H1 (cell line): ENCODE data around the gene RBP3. TPM values are rescaled to one million over a fixed set of nuclear protein-coding genes. Genes with fewer than 3 reads are reported as not detected.

ENCODE experiments used
- CTCF ChIA-PET: fragments of 300-600 bp; sonication (Branson Sonifier 250); formaldehyde crosslinking; loops from one replicate; lab custom pipeline; 2021; ENCODE audit not compliant: partially characterized antibody; lab: Charles Lee
- POLR2A ChIA-PET: fragments of 300-600 bp; sonication (Branson Sonifier 250); formaldehyde crosslinking; loops from one replicate; lab custom pipeline; 2021; ENCODE audit warnings: inconsistent platforms; ENCODE audit not compliant: partially characterized antibody; lab: Charles Lee
- DNase-seq, 2 experiments: peaks; one replicate each; pipeline versions ENCODE4 v3.0.0 to v3.0.0-alpha.2; 2010 to 2022; ENCODE audit warnings: low spot score in 2 of 2, low read depth in 1 of 2, mixed read lengths in 1 of 2
- FAIRE-seq: peaks from 2 replicates; lab custom pipeline; 2011; peaks lifted over from hg19 to GRCh38; lab: Jason Lieb, UNC
- H2AFZ ChIP-seq: 2 replicates; pipeline ENCODE4 v1.8.1; 2012; ENCODE audit warnings: low read length, inconsistent platforms
- H2AK5ac ChIP-seq: 2 replicates; pipeline ENCODE4 v1.6.1; 2013; ENCODE audit warnings: low read depth, low read length
- H2BK120ac ChIP-seq: replicated peaks from 2 replicates; pipeline ENCODE3; 2013; ENCODE audit warnings: low read depth, low read length, inconsistent platforms
- H2BK12ac ChIP-seq: 2 replicates; pipeline ENCODE4 v1.6.1; 2013; ENCODE audit warnings: low read depth, low read length
- H2BK15ac ChIP-seq: 2 replicates; pipeline ENCODE4 v1.6.1; 2013; ENCODE audit warnings: low read length
- H2BK20ac ChIP-seq: 2 replicates; pipeline ENCODE4 v1.6.1; 2013; ENCODE audit warnings: low read length
- H2BK5ac ChIP-seq: 2 replicates; pipeline ENCODE4 v1.6.1; 2013; ENCODE audit warnings: low read depth, low read length
- H3K14ac ChIP-seq: 2 replicates; pipeline ENCODE4 v1.6.1; 2013; ENCODE audit warnings: inconsistent platforms; ENCODE audit not compliant: insufficient read length
- H3K18ac ChIP-seq: 2 replicates; pipeline ENCODE4 v1.6.1; 2013; ENCODE audit warnings: low read length; ENCODE audit errors: extremely low read depth
- H3K23ac ChIP-seq: 2 replicates; pipeline ENCODE4 v1.6.1; 2013; ENCODE audit warnings: inconsistent platforms; ENCODE audit not compliant: insufficient read length
- H3K23me2 ChIP-seq: 2 replicates; pipeline ENCODE4 v1.6.1; 2013; ENCODE audit warnings: low read depth, low read length
- H3K27ac ChIP-seq: 2 replicates; pipeline ENCODE4 v1.6.1; 2011; ENCODE audit warnings: low read depth, low read length, inconsistent platforms
- H3K27me3 ChIP-seq, 4 experiments: replicated peaks in 1 of 4; 1 replicate in 1 of 4; 2 replicates in 3 of 4; pipeline versions ENCODE4 v1.6.1 to v1.8.1; 2011 to 2013; ENCODE audit warnings: low read length in 3 of 4, mild to moderate bottlenecking in 3 of 4, inconsistent platforms in 2 of 4, mixed read lengths in 2 of 4, moderate library complexity in 1 of 4; ENCODE audit not compliant: control insufficient read depth in 3 of 4, insufficient read depth in 3 of 4; ENCODE audit errors: extremely low read depth in 1 of 4
- H3K36me3 ChIP-seq, 4 experiments: 2 replicates each; pipeline versions ENCODE4 v1.6.1 to v1.8.1; 2011 to 2013; ENCODE audit warnings: mild to moderate bottlenecking in 4 of 4, low read length in 3 of 4, moderate library complexity in 2 of 4, control low read depth in 1 of 4, inconsistent platforms in 1 of 4; ENCODE audit not compliant: insufficient read depth in 4 of 4, control insufficient read depth in 2 of 4
- H3K4ac ChIP-seq: replicated peaks from 2 replicates; pipeline ENCODE3; 2013; ENCODE audit warnings: low read length, low read depth, mixed read lengths, inconsistent platforms; ENCODE audit not compliant: insufficient read length
- H3K4me1 ChIP-seq, 4 experiments: replicated peaks in 1 of 4; 1 replicate in 1 of 4; 2 replicates in 3 of 4; pipeline versions ENCODE4 v1.6.1 to v1.8.1; 2011 to 2013; ENCODE audit warnings: low read length in 3 of 4, inconsistent platforms in 2 of 4, mixed read lengths in 1 of 4; ENCODE audit not compliant: insufficient read depth in 4 of 4, control insufficient read depth in 3 of 4
- H3K4me2 ChIP-seq, 2 experiments: 2 replicates each; pipeline versions ENCODE4 v1.6.1 to v1.8.1; 2011 to 2013; ENCODE audit warnings: low read depth in 2 of 2, low read length in 2 of 2, control low read depth in 1 of 2, inconsistent platforms in 1 of 2, mild to moderate bottlenecking in 1 of 2; ENCODE audit not compliant: insufficient read depth in 1 of 2
- H3K4me3 ChIP-seq, 4 experiments: fragments of 200-600, 300-600 bp in 1 of 4; sonication (generic), shearing (Covaris generic), sonication (Bioruptor Twin) in 1 of 4; 2 replicates each; pipeline versions ENCODE4 v1.5.1 to v1.8.1; 2011 to 2016; ENCODE audit warnings: low read length in 4 of 4, low read depth in 3 of 4, control low read depth in 2 of 4, inconsistent platforms in 2 of 4, mild to moderate bottlenecking in 2 of 4, mixed read lengths in 1 of 4, moderate library complexity in 1 of 4; ENCODE audit not compliant: insufficient read depth in 2 of 4; ENCODE audit errors: extremely low read depth in 1 of 4
- H3K56ac ChIP-seq: replicated peaks from 2 replicates; pipeline ENCODE3; 2013; ENCODE audit warnings: low read depth, mild to moderate bottlenecking, mixed read lengths, low read length, inconsistent platforms; ENCODE audit not compliant: insufficient read length
- H3K79me1 ChIP-seq: 2 replicates; pipeline ENCODE4 v1.6.1; 2013; ENCODE audit warnings: low read depth, low read length, control low read depth
- H3K79me2 ChIP-seq, 2 experiments: 2 replicates each; pipeline versions ENCODE4 v1.6.1 to v1.8.1; 2012 to 2013; ENCODE audit warnings: low read length in 2 of 2, mild to moderate bottlenecking in 2 of 2, inconsistent platforms in 1 of 2; ENCODE audit not compliant: insufficient read depth in 2 of 2, control insufficient read depth in 1 of 2
- H3K9ac ChIP-seq, 4 experiments: replicated peaks in 1 of 4; 1 replicate in 1 of 4; 2 replicates in 3 of 4; pipeline versions ENCODE4 v1.6.1 to v1.8.1; 2011 to 2013; ENCODE audit warnings: low read depth in 3 of 4, low read length in 3 of 4, control low read depth in 2 of 4, mild to moderate bottlenecking in 2 of 4, moderate library complexity in 2 of 4, inconsistent platforms in 1 of 4; ENCODE audit errors: extremely low read depth in 1 of 4
- H3K9me3 ChIP-seq, 2 experiments: 2 replicates each; pipeline versions ENCODE4 v1.6.1 to v1.8.1; 2012 to 2013; ENCODE audit warnings: mild to moderate bottlenecking in 2 of 2, moderate library complexity in 2 of 2, control low read depth in 1 of 2, inconsistent platforms in 1 of 2, low read depth in 1 of 2, low read length in 1 of 2, mixed read lengths in 1 of 2; ENCODE audit not compliant: insufficient read depth in 2 of 2
- H4K20me1 ChIP-seq, 2 experiments: replicated peaks in 1 of 2; 2 replicates each; pipeline versions ENCODE3 to v1.8.1; 2011 to 2013; ENCODE audit warnings: inconsistent platforms in 2 of 2, low read length in 2 of 2, mild to moderate bottlenecking in 1 of 2; ENCODE audit not compliant: insufficient read depth in 2 of 2, control insufficient read depth in 1 of 2
- H4K5ac ChIP-seq: 2 replicates; pipeline ENCODE4 v1.6.1; 2013; ENCODE audit warnings: low read length, low read depth, mixed read lengths, inconsistent platforms; ENCODE audit not compliant: insufficient read length
- H4K8ac ChIP-seq: 2 replicates; pipeline ENCODE4 v1.8.0; 2013; ENCODE audit warnings: mild to moderate bottlenecking, moderate library complexity, low read length, inconsistent platforms; ENCODE audit not compliant: insufficient read depth; ENCODE audit errors: extremely low read depth
- H4K91ac ChIP-seq: replicated peaks from 2 replicates; pipeline ENCODE3; 2013; ENCODE audit warnings: low read length, mixed read lengths, inconsistent platforms; ENCODE audit not compliant: insufficient read length
- CHD1 ChIP-seq: IDR thresholded peaks from 2 replicates; pipeline ENCODE4 v1.6.1; 2012; ENCODE audit warnings: low read depth, low read length, improper control_type of control experiment
- CTBP2 ChIP-seq: IDR thresholded peaks from 2 replicates; pipeline ENCODE4 v1.7.0; 2011; ENCODE audit warnings: borderline replicate concordance, mild to moderate bottlenecking, moderate library complexity, mixed read lengths, low read length; ENCODE audit not compliant: insufficient read depth, insufficient read length
- GTF2F1 ChIP-seq: IDR thresholded peaks from 2 replicates; pipeline ENCODE4 v1.6.1; 2012; ENCODE audit warnings: low read depth, low read length, improper control_type of control experiment, borderline replicate concordance
- HDAC6 ChIP-seq: IDR thresholded peaks from one replicate; pipeline ENCODE4 v1.7.1; 2012; ENCODE audit warnings: low read depth, mild to moderate bottlenecking, inconsistent platforms, low read length, moderate library complexity
- JUN ChIP-seq: IDR thresholded peaks from 2 replicates; pipeline ENCODE4 v1.6.1; 2011; ENCODE audit warnings: low read depth, mild to moderate bottlenecking, improper control_type of control experiment, low read length
- RNF2 ChIP-seq: fragments of 200-900, 300-1000 bp; sonication (generic); IDR thresholded peaks from 2 replicates; pipeline ENCODE4 v1.7.1; 2016; ENCODE audit warnings: borderline replicate concordance, low read depth, mild to moderate bottlenecking, antibody characterized with exemption, low read length; ENCODE audit not compliant: poor library complexity, severe bottlenecking; ENCODE audit errors: missing control alignments
- WGBS, 2 experiments: shearing (Covaris generic) in 1 of 2; methylation state at CpG; one replicate each; pipeline versions ENCODE4 v1.1.6 to v1.1.7; 2013 to 2015; ENCODE audit warnings: low lambda C conversion rate in 2 of 2, mixed read lengths in 2 of 2, inconsistent platforms in 1 of 2, low coverage in 1 of 2, missing lambda C conversion rate in 1 of 2; ENCODE audit not compliant: insufficient replicate concordance in 2 of 2, insufficient coverage in 1 of 2, insufficient read length in 1 of 2; ENCODE audit errors: extremely low coverage in 1 of 2, missing lambda C conversion rate in 1 of 2; 5-methylcytosine and 5-hydroxymethylcytosine counted together
- polyA plus RNA-seq, 7 experiments: library from polyadenylated mRNA; depleted of rRNA in 3 of 7; stranded (reverse) in 5 of 7; unstranded in 2 of 7; fragments of >200 nt in 5 of 7; fragments of 200-250 nt in 2 of 7; gene quantifications; 1 replicate in 5 of 7; 2 replicates in 1 of 7; 4 replicates in 1 of 7; pipeline versions ENCODE4 v1.2.1 to v1.2.3, GENCODE V29; 2011 to 2013; ENCODE audit warnings: missing spikeins in 2 of 7, mixed read lengths in 2 of 7
- total RNA-seq: library from RNA; stranded (reverse); fragmentation: NEBNext Ultra II Directional; extraction: Animal tissue kit (Norgen Biotek cat#: 25700); gene quantifications from 2 replicates; pipeline ENCODE4 v1.2.1, GENCODE V29; 2021
- TF ChIP-seq, protein P1 (sequence below): IDR thresholded peaks from 2 replicates; pipeline ENCODE4 v1.6.1; 2011; ENCODE audit warnings: low read length, improper control_type of control experiment
- TF ChIP-seq, protein P2 (sequence below): IDR thresholded peaks from 2 replicates; pipeline ENCODE4 v1.6.1; 2011; ENCODE audit warnings: low read depth, mild to moderate bottlenecking, low read length; ENCODE audit not compliant: insufficient read depth
- TF ChIP-seq, protein P3 (sequence below): IDR thresholded peaks from 2 replicates; pipeline ENCODE4 v1.6.1; 2012; ENCODE audit warnings: inconsistent platforms

Gene RBP3
- total and polyA plus RNA-seq, 2 of the 8 experiments (the other 6 are each of a cell fraction or from before 2014, with no cell fraction given) = not detected

DNA sequence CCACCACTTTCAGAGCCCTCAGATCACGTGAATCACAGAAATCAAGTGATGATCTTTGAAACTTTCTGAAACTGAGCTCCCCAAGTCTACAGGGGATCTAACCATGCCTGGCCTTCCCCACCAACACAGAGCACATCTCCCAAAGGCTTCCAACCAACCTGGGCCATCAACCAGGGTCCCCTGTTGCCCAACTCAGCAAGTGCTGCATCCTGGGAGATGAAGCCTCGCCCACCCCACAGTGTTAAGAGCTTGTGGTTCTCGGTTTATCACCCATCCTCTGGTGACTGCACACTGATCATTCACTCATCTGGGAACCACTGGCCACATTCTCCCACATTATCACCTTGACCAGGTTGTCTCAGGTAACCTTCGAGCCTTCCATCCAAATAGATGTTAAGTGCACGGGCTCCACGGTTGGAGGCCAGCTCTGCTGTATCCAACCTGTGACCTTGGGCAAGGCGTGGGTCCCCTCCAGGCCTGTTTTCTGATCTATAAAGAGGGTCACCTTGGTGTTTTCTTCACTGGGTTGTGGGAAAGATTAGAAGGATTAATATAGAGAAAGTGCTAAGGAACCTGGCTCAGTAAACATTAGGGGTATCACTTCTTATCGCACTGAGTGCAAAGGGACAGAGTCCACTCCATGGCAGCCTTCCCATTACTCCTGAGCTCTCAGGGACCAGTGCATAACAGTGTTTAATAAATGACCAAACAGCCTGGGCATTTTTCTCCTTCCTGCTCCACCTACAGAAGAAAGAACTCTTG lies 32.4 kb downstream of the RBP3 start:
- CTCF ChIA-PET = interaction anchor here (0.6 to 6.0 kb wide), 11 partner anchors 13 to 1924 kb away, joined by 3 to 49 read pairs (median 3); no protein-coding TSS in a partner anchor
- no peak overlapping the region for H4K8ac ChIP-seq
- no peak overlapping the region for H3K4ac ChIP-seq
- no peaks in the 10 kb centered on the region for H3K36me3 ChIP-seq
- DNase-seq = peak in 1 of 2 experiments; percentile 17
- H3K79me1 ChIP-seq = no peaks in the 10 kb centered on the region; the same call in 1 of the 2 replicates
- H3K4me1 ChIP-seq = peaks cover 0 to 12% (median 5%) of the 10 kb centered on the region in 4 experiments; a peak in 5 of 7 replicates
- H3K4me3 ChIP-seq = no peak overlapping the region
- no peak for FAIRE-seq
- H2AK5ac ChIP-seq = no peak overlapping the region
- no peak overlapping the region for H2BK15ac ChIP-seq
- H3K27ac ChIP-seq = no peak overlapping the region
- H3K4me2 ChIP-seq = no peak overlapping the region
- H3K56ac ChIP-seq = no peak overlapping the region
- no peak overlapping the region for H2BK120ac ChIP-seq
- no peak overlapping the region for H2BK5ac ChIP-seq
- H4K91ac ChIP-seq = no peak overlapping the region
- H3K23me2 ChIP-seq = peaks cover 9% of the 10 kb centered on the region
- no peaks in the 10 kb centered on the region for H3K79me2 ChIP-seq
- no peaks in the 10 kb centered on the region for H3K9me3 ChIP-seq
- POLR2A ChIA-PET = interaction anchor here (3.6 kb wide), 1 partner anchor 1097 kb away, joined by 18 read pairs; no protein-coding TSS in a partner anchor
- peaks cover 0 to 1% (median under 1%) of the 10 kb centered on the region in 4 experiments; a peak in 1 of 7 replicates for H3K27me3 ChIP-seq
- no peaks in the 10 kb centered on the region for H4K20me1 ChIP-seq
- no peak overlapping the region for H3K9ac ChIP-seq
- H2BK12ac ChIP-seq = no peak overlapping the region
- H2BK20ac ChIP-seq = no peak overlapping the region
- H2AFZ ChIP-seq = no peak overlapping the region
- no peak overlapping the region for H3K14ac ChIP-seq
- WGBS, 2 experiments = 78% methylated on average over 8 of the region's 8 CpGs; no CpG with 5 or more reads in 1 of the 2 experiments
- H3K23ac ChIP-seq = no peak overlapping the region
- H4K5ac ChIP-seq = no peak overlapping the region
- H3K18ac ChIP-seq = no peak overlapping the region
- TF ChIP-seq, protein P1, sequence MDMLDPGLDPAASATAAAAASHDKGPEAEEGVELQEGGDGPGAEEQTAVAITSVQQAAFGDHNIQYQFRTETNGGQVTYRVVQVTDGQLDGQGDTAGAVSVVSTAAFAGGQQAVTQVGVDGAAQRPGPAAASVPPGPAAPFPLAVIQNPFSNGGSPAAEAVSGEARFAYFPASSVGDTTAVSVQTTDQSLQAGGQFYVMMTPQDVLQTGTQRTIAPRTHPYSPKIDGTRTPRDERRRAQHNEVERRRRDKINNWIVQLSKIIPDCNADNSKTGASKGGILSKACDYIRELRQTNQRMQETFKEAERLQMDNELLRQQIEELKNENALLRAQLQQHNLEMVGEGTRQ = no peak
- TF ChIP-seq, protein P2, sequence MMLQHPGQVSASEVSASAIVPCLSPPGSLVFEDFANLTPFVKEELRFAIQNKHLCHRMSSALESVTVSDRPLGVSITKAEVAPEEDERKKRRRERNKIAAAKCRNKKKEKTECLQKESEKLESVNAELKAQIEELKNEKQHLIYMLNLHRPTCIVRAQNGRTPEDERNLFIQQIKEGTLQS = no peak
- TF ChIP-seq GTF2F1 (no peak), JUN (no peak), RNF2 (no peak), CHD1 (no peak), HDAC6 (no peak), CTBP2 (no peak)
- TF ChIP-seq, protein P3, sequence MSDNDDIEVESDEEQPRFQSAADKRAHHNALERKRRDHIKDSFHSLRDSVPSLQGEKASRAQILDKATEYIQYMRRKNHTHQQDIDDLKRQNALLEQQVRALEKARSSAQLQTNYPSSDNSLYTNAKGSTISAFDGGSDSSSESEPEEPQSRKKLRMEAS = no peak
